H54 (cell line): ENCODE data around the gene INAFM2.

ENCODE experiments used
- DNase-seq: peaks from one replicate; pipeline ENCODE4 v3.0.0; 2011; ENCODE audit warnings: low spot score, mixed read lengths; ENCODE audit not compliant: insufficient read length
- FAIRE-seq: peaks from 3 replicates; lab custom pipeline; 2011; peaks lifted over from hg19 to GRCh38; lab: Jason Lieb, UNC
- POLR2A ChIP-seq: IDR thresholded peaks from 2 replicates; pipeline ENCODE4 v1.6.1; 2011; ENCODE audit warnings: low read depth, mild to moderate bottlenecking, low read length

INAFM2 gene

GRCh38 chr15:40320931-40321371, 2.5 kb upstream of the INAFM2 start:
- DNase-seq, result peak; percentile 83
- FAIRE-seq, result peak; percentile 27
- no peak for TF ChIP-seq POLR2A

GRCh38 chr15:40322531-40323238, 807 bp upstream of the INAFM2 start:
- FAIRE-seq (no peak), DNase-seq (no peak)
- TF ChIP-seq POLR2A, result no peak

- no peak for DNase-seq
- FAIRE-seq, result no peak
- TF ChIP-seq POLR2A, result no peak
These were observed 753 bp downstream of the INAFM2 start for GRCh38 chr15:40323953-40324937.

GRCh38 chr15:40325188-40325587, 1.7 kb downstream of the INAFM2 start:
- FAIRE-seq, result no peak

GRCh38 chr15:40325700-40326099, 2.2 kb downstream of the INAFM2 start:
- no peak for TF ChIP-seq POLR2A
- DNase-seq (no peak), FAIRE-seq (no peak)

More at GRCh38 chr15:40325188-40325587, 1.7 kb downstream of the INAFM2 start:
- no peak for TF ChIP-seq POLR2A
- DNase-seq, result no peak

- DNase-seq (no peak), FAIRE-seq (no peak)
- TF ChIP-seq POLR2A, result no peak
These were observed 4.0 kb downstream of the INAFM2 start for GRCh38 chr15:40327457-40327856.

GRCh38 chr15:40328176-40328575, 4.7 kb downstream of the INAFM2 start:
- TF ChIP-seq POLR2A, result no peak
- FAIRE-seq, result no peak
- DNase-seq, result no peak

GRCh38 chr15:40328751-40329150, 5.3 kb downstream of the INAFM2 start:
- DNase-seq (no peak), FAIRE-seq (no peak)
- no peak for TF ChIP-seq POLR2A

- FAIRE-seq (no peak), DNase-seq (no peak)
- no peak for TF ChIP-seq POLR2A
These were observed 6.3 kb downstream of the INAFM2 start for GRCh38 chr15:40329804-40330203.

- no peak for TF ChIP-seq POLR2A
- DNase-seq (no peak), FAIRE-seq (no peak)
These were observed 6.9 kb downstream of the INAFM2 start for GRCh38 chr15:40330368-40330836.

- DNase-seq (no peak), FAIRE-seq (no peak)
These were observed 7.5 kb downstream of the INAFM2 start for GRCh38 chr15:40331026-40331425.

GRCh38 chr15:40331637-40332036, 8.1 kb downstream of the INAFM2 start:
- DNase-seq (no peak), FAIRE-seq (no peak)
- no peak for TF ChIP-seq POLR2A

More at GRCh38 chr15:40331026-40331425, 7.5 kb downstream of the INAFM2 start:
- no peak for TF ChIP-seq POLR2A

GRCh38 chr15:40332113-40332781, 8.8 kb downstream of the INAFM2 start:
- TF ChIP-seq POLR2A, result no peak
- FAIRE-seq (no peak), DNase-seq (no peak)

GRCh38 chr15:40333922-40334492, 10.5 kb downstream of the INAFM2 start:
- FAIRE-seq (no peak), DNase-seq (no peak)
- no peak for TF ChIP-seq POLR2A
